Measurements from ENCODE around the gene TUBGCP4. TPM values are rescaled to one million over a fixed set of nuclear protein-coding genes. Genes with fewer than 3 reads are reported as not detected.

TUBGCP4 gene, protein sequence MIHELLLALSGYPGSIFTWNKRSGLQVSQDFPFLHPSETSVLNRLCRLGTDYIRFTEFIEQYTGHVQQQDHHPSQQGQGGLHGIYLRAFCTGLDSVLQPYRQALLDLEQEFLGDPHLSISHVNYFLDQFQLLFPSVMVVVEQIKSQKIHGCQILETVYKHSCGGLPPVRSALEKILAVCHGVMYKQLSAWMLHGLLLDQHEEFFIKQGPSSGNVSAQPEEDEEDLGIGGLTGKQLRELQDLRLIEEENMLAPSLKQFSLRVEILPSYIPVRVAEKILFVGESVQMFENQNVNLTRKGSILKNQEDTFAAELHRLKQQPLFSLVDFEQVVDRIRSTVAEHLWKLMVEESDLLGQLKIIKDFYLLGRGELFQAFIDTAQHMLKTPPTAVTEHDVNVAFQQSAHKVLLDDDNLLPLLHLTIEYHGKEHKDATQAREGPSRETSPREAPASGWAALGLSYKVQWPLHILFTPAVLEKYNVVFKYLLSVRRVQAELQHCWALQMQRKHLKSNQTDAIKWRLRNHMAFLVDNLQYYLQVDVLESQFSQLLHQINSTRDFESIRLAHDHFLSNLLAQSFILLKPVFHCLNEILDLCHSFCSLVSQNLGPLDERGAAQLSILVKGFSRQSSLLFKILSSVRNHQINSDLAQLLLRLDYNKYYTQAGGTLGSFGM
- 4.2 to 5.7 TPM (median 5.2 TPM) in 5 replicates for total RNA-seq (2022; extraction: Qiagen RNA extraction)

DNA sequence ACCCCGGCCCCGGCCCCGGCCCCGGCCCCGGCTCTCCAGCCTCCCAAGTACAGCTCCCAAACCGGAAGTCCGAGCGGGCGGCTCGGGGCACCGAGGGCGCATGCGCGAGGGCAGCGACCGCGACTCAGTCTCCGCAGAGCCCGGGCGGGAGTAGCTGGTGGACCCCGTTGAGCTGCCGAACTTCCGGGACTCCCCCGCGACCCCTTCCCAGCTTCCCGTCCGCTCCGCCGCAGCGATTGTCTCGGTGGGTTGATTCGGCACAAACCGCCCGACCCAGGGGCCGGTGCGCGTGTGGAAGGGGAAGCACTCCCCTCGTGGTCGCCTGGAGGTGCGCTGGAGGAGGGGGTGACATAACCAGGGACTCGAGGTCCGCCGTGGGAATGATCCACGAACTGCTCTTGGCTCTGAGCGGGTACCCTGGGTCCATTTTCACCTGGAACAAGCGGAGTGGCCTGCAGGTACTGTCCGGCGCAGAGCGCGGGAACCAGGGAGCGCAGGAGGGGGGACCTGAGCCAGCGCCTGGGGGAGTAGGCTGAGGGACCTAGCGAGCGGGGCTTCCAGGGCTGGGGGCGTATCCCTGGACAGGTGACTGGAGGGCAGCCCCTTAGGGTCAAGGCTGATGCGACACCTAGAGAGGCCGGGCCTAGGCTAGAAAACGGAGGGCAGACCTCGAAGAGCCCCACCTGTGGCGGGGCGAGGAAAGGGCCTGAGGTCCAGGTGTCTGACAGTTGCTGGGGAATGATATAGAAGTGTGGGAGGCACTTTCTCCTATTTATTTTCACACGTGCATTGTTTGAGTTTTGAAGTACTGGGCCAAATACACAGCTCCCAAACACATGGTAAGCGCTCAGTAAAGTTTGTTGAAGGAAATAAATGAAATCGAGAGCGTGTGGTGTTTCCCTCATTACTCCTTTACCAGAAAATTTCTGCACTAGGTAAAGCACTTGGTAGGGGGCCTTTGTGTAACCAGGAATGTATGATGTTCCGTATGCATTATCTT is at the start of gene TUBGCP4, which contains the start of gene ZSCAN29:
TUBGCP4 (plus strand) TSS at position 127 of the 1,000 bp plus-strand sequence; CDS start at position 381, 254 bp downstream.
ZSCAN29 (minus strand) TSS at position 69 of the 1,000 bp plus-strand sequence. CDS start 1,130 bp downstream, outside the sequence.

DNA sequence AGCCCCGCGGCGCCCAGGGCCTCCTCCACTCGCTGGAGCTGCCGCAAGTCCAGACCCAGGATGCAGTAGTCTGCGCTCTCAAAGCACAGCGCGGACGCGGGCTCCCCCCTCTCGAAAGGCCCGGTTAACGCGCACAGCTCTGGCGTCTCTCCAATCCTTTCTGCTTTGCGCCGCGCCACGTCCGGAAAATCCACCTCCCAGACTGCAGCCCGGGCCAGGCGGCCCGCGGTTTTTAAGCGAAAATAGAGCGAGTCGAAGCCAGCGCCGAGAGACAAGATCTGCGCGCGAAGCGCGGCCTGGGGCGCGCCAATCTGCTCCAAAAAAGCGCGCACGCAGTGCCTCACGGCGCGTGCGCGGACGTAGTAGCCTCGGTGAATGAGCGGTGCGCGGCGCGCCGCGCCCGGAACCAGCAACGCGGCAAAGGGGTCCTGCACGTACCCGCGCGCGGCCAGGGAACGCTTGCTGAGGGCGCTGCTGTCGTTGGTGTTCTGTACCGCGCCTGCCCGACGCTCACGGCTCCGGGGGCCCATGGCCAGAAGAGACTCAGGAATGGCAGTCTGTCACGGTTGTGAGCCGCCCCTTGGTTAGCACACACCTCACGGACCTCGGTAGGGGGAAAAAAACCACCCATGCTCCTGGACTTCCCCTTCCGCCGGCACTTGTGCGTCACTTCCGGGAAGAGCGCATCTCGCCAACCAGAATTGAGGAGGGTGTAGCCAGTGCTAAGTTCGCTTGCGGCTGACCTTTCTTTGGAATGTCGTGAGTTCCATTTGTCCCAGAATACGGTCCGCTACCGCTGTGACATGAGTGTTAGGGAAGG is 40.7 kb upstream of the TUBGCP4 start, which contains the start of gene LCMT2:
LCMT2 (minus strand) TSS at position 614 of the 820 bp plus-strand sequence; CDS start at position 530, 84 bp downstream.

Other genes starting within 250 kb of the TUBGCP4 start
- 7.9 to 9.7 TPM (median 8.6 TPM) in 5 replicates for gene TMEM62, start 237.5 kb upstream of the TUBGCP4 start, total RNA-seq (2022; extraction: Qiagen RNA extraction)
- 24.7 to 27.6 TPM (median 25.9 TPM) in 5 replicates for gene CCNDBP1, start 185.7 kb upstream of the TUBGCP4 start, total RNA-seq (2022; extraction: Qiagen RNA extraction)
- not detected in 5 replicates for gene EPB42, start 150.1 kb upstream of the TUBGCP4 start, total RNA-seq (2022; extraction: Qiagen RNA extraction)
- gene TGM5, start 104.2 kb upstream of the TUBGCP4 start, total RNA-seq (2022; extraction: Qiagen RNA extraction): not detected in 5 replicates
- not detected in 5 replicates for gene TGM7, start 68.8 kb upstream of the TUBGCP4 start, total RNA-seq (2022; extraction: Qiagen RNA extraction)
- gene LCMT2, start 40.5 kb upstream of the TUBGCP4 start, total RNA-seq (2022; extraction: Qiagen RNA extraction): 5.8 to 8.0 TPM (median 6.6 TPM) in 5 replicates
- 6.9 to 9.7 TPM (median 8.7 TPM) in 5 replicates for gene ZSCAN29, start 58 bp upstream of the TUBGCP4 start, total RNA-seq (2022; extraction: Qiagen RNA extraction)
- 13.6 to 18.7 TPM (median 17.1 TPM) in 5 replicates for gene TP53BP1, start 122.1 kb downstream of the TUBGCP4 start, total RNA-seq (2022; extraction: Qiagen RNA extraction)
- gene MAP1A, start 146.5 kb downstream of the TUBGCP4 start, total RNA-seq (2022; extraction: Qiagen RNA extraction): 0.45 to 0.63 TPM (median 0.50 TPM) in 5 replicates
- gene PPIP5K1, start 219.1 kb downstream of the TUBGCP4 start, total RNA-seq (2022; extraction: Qiagen RNA extraction): 4.2 to 7.1 TPM (median 4.7 TPM) in 5 replicates
- 2.7 to 4.4 TPM (median 3.4 TPM) in 5 replicates for gene CKMT1B, start 222.9 kb downstream of the TUBGCP4 start, total RNA-seq (2022; extraction: Qiagen RNA extraction)
- 0.02 to 0.13 TPM (median 0.07 TPM) in 5 replicates for gene STRC, start 247.7 kb downstream of the TUBGCP4 start, total RNA-seq (2022; extraction: Qiagen RNA extraction)